DND-41 (cell line): Measurements from ENCODE around the gene RPGRIP1L.

Source experiments
- CTCF ChIP-seq: IDR thresholded peaks from 2 replicates; pipeline ENCODE4 v1.5.1; 2012; ENCODE audit warnings: borderline replicate concordance, low read length, moderate library complexity, mild to moderate bottlenecking; ENCODE audit not compliant: poor library complexity, severe bottlenecking; ENCODE audit errors: extremely low read depth
- EZH2 ChIP-seq: IDR thresholded peaks from 3 replicates; pipeline ENCODE4 v1.6.1; 2012; ENCODE audit warnings: borderline replicate concordance, low read depth, mild to moderate bottlenecking, moderate library complexity, low read length, inconsistent platforms; ENCODE audit not compliant: severe bottlenecking

GRCh38 chr16:53654946-53655345 lies 48.7 kb downstream of the RPGRIP1L start:
- no peak for TF ChIP-seq CTCF
- TF ChIP-seq EZH2: no peak
